Activated naive CD8-positive, alpha-beta T cell treated with anti-CD3 and anti-CD28 coated beads, Interleukin-2, amount 10 ng/mL, durations not matched to agents 7 days and 5 days (primary cell): Measurements from ENCODE around the gene SIM2. TPM values are rescaled to one million over a fixed set of nuclear protein-coding genes. Genes with fewer than 3 reads are reported as not detected.
"Not testable (repeated sequence)": the region's sequence is repeated elsewhere in the genome, so short reads cannot be mapped to it uniquely, and the experiment has no call there.

Experiments
- ATAC-seq: fragments of 150-1000 bp; cut with Tn5 transposase; one replicate; pipeline ENCODE4 v1.10.0; 2021; ENCODE audit warnings: low read depth, moderate library complexity
- POLR2A ChIA-PET: fragments of 350-600 bp; sonication (Branson Sonifier 250); formaldehyde crosslinking; loops from one replicate; lab custom pipeline; 2021; ENCODE audit warnings: antibody characterized with exemption; lab: Charles Lee
- DNase-seq: peaks from one replicate; pipeline ENCODE4 v3.0.0; 2021
- H3K27ac Mint-ChIP-seq: one replicate; pipeline ENCODE4 v1.8.0; 2022; ENCODE audit warnings: mild to moderate bottlenecking, mixed read lengths
- H3K27me3 Mint-ChIP-seq: one replicate; pipeline ENCODE4 v1.8.0; 2022; ENCODE audit warnings: mild to moderate bottlenecking, moderate library complexity, mixed read lengths
- H3K36me3 Mint-ChIP-seq: one replicate; pipeline ENCODE4 v1.8.0; 2021; ENCODE audit warnings: mild to moderate bottlenecking, mixed read lengths
- H3K4me1 Mint-ChIP-seq: one replicate; pipeline ENCODE4 v1.8.0; 2021; ENCODE audit warnings: mixed read lengths
- H3K4me3 Mint-ChIP-seq: one replicate; pipeline ENCODE4 v1.8.0; 2022; ENCODE audit warnings: mild to moderate bottlenecking, moderate library complexity, mixed read lengths
- H3K9me3 Mint-ChIP-seq: one replicate; pipeline ENCODE4 v1.8.0; 2021; ENCODE audit warnings: mixed read lengths
- total RNA-seq, 2 experiments: library from RNA; stranded (reverse); gene quantifications; one replicate each; pipeline ENCODE4 v1.2.3, GENCODE V29; 2021

The SIM2 gene
- total RNA-seq, 2 experiments from 2014 or later, result not detected

DNA sequence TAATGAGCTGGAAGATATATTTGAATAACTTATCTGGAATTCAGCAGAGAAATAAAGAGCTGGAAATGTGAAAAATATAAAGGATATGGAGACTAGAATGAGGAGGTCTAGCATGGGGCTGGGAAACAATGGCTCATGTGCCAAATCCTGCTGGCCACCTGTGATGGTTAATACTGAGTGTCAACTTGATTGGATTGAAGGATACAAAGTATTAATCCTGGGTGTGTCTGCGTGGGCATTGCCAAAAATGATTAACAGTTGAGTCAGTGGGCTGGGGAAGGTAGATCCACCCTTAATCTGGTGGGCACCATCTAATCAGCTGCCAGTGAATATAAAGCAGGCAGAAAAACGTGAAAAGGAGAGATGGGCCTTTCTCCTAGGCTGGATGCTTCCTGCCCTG is 26.6 kb upstream of the SIM2 start:
- DNase-seq, H3K4me1 Mint-ChIP-seq, H3K27ac Mint-ChIP-seq, ATAC-seq, H3K9me3 Mint-ChIP-seq, H3K4me3 Mint-ChIP-seq, H3K36me3 Mint-ChIP-seq, POLR2A ChIA-PET: not testable (repeated sequence)
- peaks cover 18% of the 10 kb centered on the region for H3K27me3 Mint-ChIP-seq

DNA sequence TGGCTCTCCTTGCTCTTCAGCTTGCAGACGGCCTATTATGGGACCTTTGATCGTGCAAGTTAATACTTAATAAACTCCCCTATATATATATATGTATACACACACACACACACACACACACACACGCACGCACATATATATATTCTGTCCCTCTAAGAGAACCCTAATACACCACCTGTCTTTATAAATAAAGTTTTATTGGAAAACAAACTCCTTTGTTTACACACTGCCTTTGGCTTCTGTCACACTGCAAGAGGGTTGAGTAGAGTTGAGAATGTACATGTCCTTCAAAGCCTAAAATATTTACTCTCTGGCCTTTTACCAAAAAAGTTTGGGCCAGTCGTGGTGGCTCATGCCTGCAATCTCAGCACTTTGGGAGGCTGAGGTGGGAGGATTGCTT is 26.2 kb upstream of the SIM2 start:
- POLR2A ChIA-PET, result no interaction called here
- Mint-ChIP-seq H3K36me3 (no peaks in the 10 kb centered on the region), H3K27ac (no peak overlapping the region), H3K4me1 (no peaks in the 10 kb centered on the region), H3K27me3 (peaks cover 20% of the 10 kb centered on the region), H3K9me3 (no peaks in the 10 kb centered on the region), H3K4me3 (no peak overlapping the region)
- ATAC-seq (no peak), DNase-seq (no peak)

DNA sequence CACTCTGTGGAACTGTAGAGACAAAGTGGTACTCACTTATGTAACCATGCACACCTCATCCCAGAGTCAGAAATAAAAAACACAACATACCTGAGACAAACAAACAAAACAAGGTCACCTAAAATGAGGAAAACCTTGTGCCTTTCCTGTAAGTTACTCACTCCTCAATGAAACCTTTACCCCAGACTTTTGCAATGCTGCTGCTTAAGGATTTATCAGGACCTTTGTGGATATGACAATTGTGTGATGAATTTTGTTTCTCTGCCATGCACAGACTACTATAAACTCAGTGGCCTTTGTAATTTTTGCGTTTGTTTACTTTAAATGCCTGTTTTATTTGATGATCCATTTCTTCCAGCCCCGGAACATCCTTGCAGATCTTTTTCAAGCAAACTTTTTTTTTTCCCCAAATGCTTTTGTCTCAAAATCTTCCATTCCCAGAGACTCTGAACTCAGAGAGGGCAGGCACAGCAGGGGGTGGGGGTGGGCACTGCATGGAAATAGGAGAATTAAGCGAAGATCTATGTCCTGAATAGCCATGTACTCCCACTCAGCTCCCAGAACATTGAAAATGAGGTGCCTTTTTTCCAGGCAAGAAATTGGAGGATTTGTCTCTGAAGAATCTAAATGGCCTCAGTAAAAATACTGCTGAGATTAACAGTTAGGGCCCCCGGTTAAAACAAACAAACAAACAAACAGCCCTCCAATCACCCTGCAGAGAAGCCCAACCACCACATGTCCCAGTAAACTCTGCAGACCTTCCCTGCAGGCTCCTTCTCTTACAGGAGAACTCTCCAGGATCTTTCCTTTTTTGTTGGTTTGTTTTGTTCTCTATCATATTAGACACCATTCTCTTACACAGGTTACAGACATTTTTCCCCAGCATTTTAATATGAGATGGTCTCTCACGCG is 22.6 kb upstream of the SIM2 start:
- H3K36me3 Mint-ChIP-seq, result no peaks in the 10 kb centered on the region
- no peak overlapping the region for H3K4me3 Mint-ChIP-seq
- H3K4me1 Mint-ChIP-seq, result no peaks in the 10 kb centered on the region
- H3K27ac Mint-ChIP-seq, result no peak overlapping the region
- H3K27me3 Mint-ChIP-seq, result peaks cover 30% of the 10 kb centered on the region
- POLR2A ChIA-PET, result no interaction called here
- H3K9me3 Mint-ChIP-seq, result peaks cover 3% of the 10 kb centered on the region
- no peak for DNase-seq
- ATAC-seq, result no peak

DNA sequence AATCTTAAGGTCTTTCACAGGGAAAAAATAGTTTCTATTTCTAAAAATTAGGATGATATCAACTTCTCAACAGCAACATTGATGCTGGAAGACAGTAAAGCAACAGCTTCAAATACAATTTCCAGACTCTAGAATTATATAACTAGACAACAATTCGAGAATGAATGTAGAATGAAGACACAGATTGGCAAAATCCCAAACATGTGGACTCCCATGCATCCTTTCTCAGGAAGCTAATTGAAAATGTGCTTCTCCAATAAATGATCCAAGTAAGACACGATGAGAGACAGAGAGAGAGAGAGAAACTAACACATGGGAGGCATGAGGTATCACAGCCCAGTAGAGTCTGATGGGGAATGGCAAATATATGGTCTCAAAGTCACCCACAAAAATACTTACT is 21.5 kb upstream of the SIM2 start:
- POLR2A ChIA-PET, result no interaction called here
- Mint-ChIP-seq H3K4me3 (no peak overlapping the region), H3K9me3 (peaks cover 5% of the 10 kb centered on the region), H3K27ac (no peak overlapping the region), H3K4me1 (no peaks in the 10 kb centered on the region), H3K36me3 (no peaks in the 10 kb centered on the region), H3K27me3 (peaks cover 30% of the 10 kb centered on the region)
- DNase-seq (no peak), ATAC-seq (no peak)

DNA sequence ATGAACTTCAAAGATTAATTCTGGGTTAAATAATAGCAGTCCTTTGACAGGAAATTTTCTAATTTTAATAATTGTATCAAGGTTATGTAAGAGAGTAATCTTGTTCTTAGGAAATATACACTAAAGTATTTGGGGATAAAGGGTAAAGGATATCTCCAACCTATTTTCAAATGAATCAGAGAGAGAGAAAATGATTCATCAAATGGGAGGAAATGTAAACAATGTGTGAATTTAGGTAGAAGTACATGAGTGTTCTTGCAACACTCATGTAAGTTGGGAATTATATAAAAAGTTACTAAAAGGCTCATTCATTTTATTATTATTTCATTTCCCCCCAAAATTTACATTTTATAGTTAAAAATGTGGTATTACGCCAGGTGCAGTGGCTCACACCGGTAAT is 20.4 kb upstream of the SIM2 start:
- no peak for DNase-seq
- Mint-ChIP-seq H3K4me1 (no peaks in the 10 kb centered on the region), H3K4me3 (no peak overlapping the region), H3K9me3 (peaks cover 5% of the 10 kb centered on the region), H3K27me3 (peaks cover 40% of the 10 kb centered on the region), H3K36me3 (no peaks in the 10 kb centered on the region), H3K27ac (no peak overlapping the region)
- POLR2A ChIA-PET, result no interaction called here
- no peak for ATAC-seq

DNA sequence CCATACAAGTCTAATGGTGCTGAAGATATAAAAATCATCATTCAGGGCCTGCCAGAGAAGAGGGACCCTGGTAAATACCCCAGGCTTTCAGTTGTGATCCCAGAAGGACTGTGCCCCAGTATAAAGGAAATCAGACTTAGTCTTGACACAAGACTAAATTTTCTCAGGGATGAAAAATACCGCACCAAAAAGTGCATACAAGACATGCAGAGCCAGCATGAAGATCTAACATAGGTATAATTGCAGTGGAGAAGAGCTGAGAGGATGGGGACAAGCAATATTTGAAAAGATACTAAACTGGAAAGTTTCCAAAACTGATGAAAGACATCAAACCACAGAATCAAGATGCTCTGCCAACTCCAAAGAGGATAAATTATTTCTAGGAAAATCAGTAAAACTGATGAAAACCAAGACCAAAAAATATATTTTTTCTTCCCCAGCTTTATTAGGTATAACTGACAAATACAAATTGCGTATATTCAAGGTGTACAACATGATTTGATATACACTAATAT is 17.7 kb upstream of the SIM2 start:
- H3K27me3 Mint-ChIP-seq, result peaks cover 48% of the 10 kb centered on the region
- H3K4me3 Mint-ChIP-seq, result no peak overlapping the region
- no peaks in the 10 kb centered on the region for H3K36me3 Mint-ChIP-seq
- POLR2A ChIA-PET, result no interaction called here
- DNase-seq (no peak), ATAC-seq (no peak)
- H3K9me3 Mint-ChIP-seq, result peaks cover 5% of the 10 kb centered on the region
- H3K4me1 Mint-ChIP-seq, result no peaks in the 10 kb centered on the region
- no peak overlapping the region for H3K27ac Mint-ChIP-seq

DNA sequence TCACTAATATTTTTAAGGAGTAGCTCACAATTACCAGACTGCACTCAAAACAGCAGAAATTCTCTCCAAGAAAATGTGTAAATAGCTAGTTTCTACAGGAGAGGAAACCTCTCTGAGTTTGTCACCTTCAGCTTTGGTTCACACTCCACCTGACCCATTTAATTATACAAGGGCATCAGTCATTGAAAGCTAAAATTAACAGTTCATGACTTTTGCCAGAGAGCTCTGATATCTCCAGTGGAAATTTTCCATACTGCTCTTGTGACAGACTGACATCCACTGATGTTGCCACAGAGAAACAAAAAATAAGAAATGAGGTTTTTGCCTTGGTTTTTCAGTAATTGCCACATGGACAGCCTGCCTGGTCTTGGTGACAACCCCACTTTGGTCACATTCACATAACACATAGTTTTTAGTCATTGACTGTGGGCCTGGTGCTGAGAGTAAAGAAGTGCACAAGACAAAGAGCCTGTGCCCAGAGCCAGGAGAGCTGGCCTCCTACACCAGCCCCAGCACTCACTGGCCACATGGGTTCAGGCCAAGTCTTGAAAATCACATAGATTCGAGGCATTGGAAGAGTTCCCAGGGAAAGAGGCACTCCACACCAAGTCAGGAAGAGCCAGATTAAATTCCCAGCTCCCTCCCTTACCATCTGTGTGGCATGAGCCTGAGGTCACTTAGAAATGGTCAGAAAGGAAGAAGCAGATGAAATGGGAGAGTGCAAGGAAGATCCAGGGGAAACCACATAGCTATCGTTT is 13.8 kb upstream of the SIM2 start:
- Mint-ChIP-seq H3K27me3 (peaks cover 36% of the 10 kb centered on the region), H3K4me1 (no peaks in the 10 kb centered on the region), H3K9me3 (peaks cover 5% of the 10 kb centered on the region), H3K4me3 (no peak overlapping the region), H3K36me3 (no peaks in the 10 kb centered on the region), H3K27ac (no peak overlapping the region)
- DNase-seq (no peak), ATAC-seq (no peak)
- POLR2A ChIA-PET, result no interaction called here

DNA sequence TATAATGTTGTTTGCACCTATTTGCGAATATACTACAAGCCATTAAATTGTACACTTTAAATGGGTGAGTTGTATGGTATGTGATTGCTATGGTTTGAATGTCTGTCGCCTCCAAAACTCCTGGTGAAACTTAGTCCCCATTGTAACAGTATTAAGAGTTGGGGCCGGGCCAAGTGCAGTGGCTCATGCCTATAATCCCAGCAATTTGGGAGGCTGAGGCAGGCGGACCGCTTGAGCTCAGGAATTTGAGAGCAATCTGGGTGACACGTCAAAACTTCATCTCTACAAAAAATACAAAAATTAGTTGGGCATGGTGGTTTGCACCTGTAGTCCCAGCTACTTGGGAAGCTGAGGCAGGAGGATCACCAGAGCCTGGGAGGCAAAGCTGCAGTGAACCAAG is 12.0 kb upstream of the SIM2 start:
- ATAC-seq (no peak), DNase-seq (no peak)
- no peak overlapping the region for H3K4me3 Mint-ChIP-seq
- POLR2A ChIA-PET, result no interaction called here
- peaks cover 51% of the 10 kb centered on the region for H3K27me3 Mint-ChIP-seq
- no peaks in the 10 kb centered on the region for H3K4me1 Mint-ChIP-seq
- H3K27ac Mint-ChIP-seq, result no peak overlapping the region
- H3K36me3 Mint-ChIP-seq, result no peaks in the 10 kb centered on the region
- H3K9me3 Mint-ChIP-seq, result no peaks in the 10 kb centered on the region

DNA sequence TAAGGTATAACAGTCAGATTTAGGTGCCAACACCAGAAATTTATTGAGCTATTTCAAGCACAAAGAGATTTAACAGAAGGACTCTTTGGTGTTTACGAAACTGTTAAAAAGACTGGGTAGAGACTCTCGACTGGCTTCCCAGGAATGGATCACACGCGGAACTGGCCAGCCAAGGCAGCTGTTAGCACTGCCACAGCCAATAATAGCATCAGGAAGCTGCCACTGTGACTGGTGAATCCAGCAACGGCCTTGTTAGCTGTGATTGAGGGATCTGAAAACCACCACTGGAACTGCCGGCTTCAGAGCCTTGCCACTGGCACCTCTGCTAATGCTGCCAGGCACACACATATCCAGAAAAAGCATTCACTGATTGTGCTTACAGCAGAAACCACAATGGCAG is 10.6 kb upstream of the SIM2 start:
- ATAC-seq, result no peak
- Mint-ChIP-seq H3K27ac (no peak overlapping the region), H3K36me3 (no peaks in the 10 kb centered on the region), H3K4me3 (no peak overlapping the region), H3K9me3 (no peaks in the 10 kb centered on the region), H3K4me1 (peaks cover 3% of the 10 kb centered on the region), H3K27me3 (peaks cover 57% of the 10 kb centered on the region)
- no peak for DNase-seq
- POLR2A ChIA-PET, result no interaction called here

DNA sequence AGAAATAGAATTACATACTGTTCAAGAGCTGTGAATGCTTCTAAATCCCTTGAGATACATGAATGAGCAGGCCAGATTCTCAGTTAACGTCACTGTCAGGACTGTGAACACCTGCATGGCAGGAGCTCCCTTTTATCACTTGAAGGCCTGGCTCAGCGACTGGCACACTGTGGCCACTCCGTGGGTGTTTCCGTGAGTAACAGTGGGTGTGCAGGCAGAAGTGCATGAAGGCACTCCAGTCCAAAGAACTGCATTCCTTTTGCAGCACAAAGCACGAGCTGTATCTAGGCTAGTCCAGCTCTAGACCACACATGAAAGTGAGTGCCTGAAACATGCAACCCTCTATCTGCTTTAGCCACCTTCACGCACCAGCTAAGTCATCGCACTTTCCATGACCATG is 9.6 kb upstream of the SIM2 start:
- no peak for DNase-seq
- Mint-ChIP-seq H3K36me3 (no peaks in the 10 kb centered on the region), H3K9me3 (peaks cover 2% of the 10 kb centered on the region), H3K4me3 (no peak overlapping the region), H3K27ac (no peak overlapping the region), H3K27me3 (peaks cover 61% of the 10 kb centered on the region), H3K4me1 (peaks cover 5% of the 10 kb centered on the region)
- ATAC-seq, result no peak
- POLR2A ChIA-PET, result no interaction called here

DNA sequence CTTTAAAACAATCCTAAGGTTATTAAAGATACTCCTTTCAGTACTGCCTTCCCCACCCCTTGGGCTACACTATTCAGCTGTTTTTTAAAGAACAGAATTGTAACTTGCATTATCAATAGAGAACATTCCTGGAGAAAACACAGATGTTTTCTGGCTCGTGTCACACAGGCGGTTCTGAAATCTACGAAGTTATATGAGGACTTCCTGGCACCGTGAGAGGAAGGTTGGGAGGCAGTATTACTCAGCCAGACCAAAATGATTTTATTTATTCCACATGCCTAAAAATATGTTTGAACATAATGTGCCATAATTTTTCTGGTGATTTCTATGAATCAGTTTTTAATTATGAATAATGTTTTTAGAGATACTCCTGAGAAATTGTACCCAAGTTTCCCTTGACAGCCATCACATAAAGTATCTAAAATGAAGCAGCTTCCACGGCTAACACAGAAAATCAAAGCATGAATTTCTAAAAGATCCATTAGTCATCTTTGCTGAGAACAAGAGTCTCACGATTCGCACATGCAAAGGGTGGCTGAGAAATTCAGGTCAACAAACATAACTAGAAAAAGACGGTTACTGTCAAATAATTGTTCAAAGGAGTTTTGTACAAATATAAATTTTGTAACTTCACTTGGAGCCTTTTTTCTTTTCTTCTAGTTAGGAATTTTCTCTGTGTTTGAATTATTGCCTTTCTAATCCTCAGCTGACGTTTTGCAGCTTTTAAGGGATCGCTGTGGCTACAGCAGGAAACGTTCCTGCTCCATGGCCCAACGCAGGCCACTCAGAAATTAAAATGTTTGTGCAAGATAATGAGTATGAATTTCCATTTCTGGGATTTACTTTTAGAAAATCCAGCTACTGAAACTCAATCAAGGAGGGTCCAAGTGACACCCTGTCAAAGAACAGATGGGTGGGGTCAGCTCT is 8.0 kb upstream of the SIM2 start:
- DNase-seq (no peak), ATAC-seq (no peak)
- Mint-ChIP-seq H3K4me3 (no peak overlapping the region), H3K27ac (no peak overlapping the region), H3K4me1 (peaks cover 5% of the 10 kb centered on the region), H3K9me3 (peaks cover 2% of the 10 kb centered on the region), H3K27me3 (peaks cover 69% of the 10 kb centered on the region), H3K36me3 (peaks cover 3% of the 10 kb centered on the region)
- POLR2A ChIA-PET, result no interaction called here

DNA sequence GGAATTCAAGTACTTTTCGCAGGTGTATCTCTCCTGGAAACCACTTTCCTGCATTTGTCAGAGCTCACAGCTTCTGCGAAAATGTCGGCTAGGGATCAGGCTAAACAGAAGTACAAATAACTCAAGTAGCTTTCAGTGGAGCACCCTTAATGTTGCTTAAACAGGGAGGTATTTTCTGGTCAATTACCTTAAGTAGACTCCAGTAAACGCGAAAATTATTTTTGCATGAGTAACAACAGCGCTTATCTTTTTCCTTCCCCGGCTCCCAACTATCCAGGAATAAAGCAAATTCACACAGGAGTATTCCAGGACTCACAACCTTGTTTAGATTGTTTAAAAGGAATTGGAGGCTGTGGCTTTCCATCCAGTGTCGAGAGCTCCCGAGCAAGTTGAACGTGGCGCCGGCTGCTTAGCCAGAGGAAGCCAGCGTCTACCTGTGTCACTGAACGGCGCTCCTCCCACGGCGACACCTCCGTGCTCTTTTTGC is 7.3 kb upstream of the SIM2 start:
- Mint-ChIP-seq H3K27me3 (peaks cover 76% of the 10 kb centered on the region), H3K4me3 (no peak overlapping the region), H3K27ac (no peak overlapping the region), H3K9me3 (peaks cover 2% of the 10 kb centered on the region), H3K36me3 (peaks cover 3% of the 10 kb centered on the region), H3K4me1 (peaks cover 5% of the 10 kb centered on the region)
- DNase-seq (no peak), ATAC-seq (no peak)
- POLR2A ChIA-PET, result no interaction called here
